Upper lobe of right lung (tissue), 1 donor: Measurements from ENCODE around the gene PPFIA3. TPM values are rescaled to one million over a fixed set of nuclear protein-coding genes. Genes with fewer than 3 reads are reported as not detected.

Experiments
- ATAC-seq: fragments of 200-7000 bp; cut with Tn5 transposase; one replicate; pipeline ENCODE4 v1.9.1; 2020; ENCODE audit warnings: mild to moderate bottlenecking, moderate library complexity
- DNase-seq: peaks from one replicate; pipeline ENCODE4 v3.0.0-alpha.2; 2020
- H3K27ac ChIP-seq: fragments of 200-600 bp; one replicate; pipeline ENCODE4 v1.8.0; 2022
- H3K27me3 ChIP-seq: fragments of 200-600 bp; one replicate; pipeline ENCODE4 v1.8.0; 2022; ENCODE audit warnings: mild to moderate bottlenecking
- H3K36me3 ChIP-seq: fragments of 200-600 bp; one replicate; pipeline ENCODE4 v1.8.0; 2022
- H3K4me1 ChIP-seq: fragments of 200-600 bp; one replicate; pipeline ENCODE4 v1.8.0; 2022
- H3K4me3 ChIP-seq: fragments of 200-600 bp; one replicate; pipeline ENCODE4 v1.8.0; 2022; ENCODE audit warnings: mild to moderate bottlenecking
- H3K9me3 ChIP-seq: fragments of 200-600 bp; one replicate; pipeline ENCODE4 v1.8.0; 2022
- intact Hi-C: fragments of 100-400 bp; cut with DNase I; formaldehyde crosslinking; loops from one replicate; pipeline ENCODE4 v1.11.0; 2022
- total RNA-seq: library from RNA; stranded (reverse); fragmentation: NEBNext Ultra II Directional; extraction: Animal tissue kit (Norgen Biotek cat#: 25700); gene quantifications from one replicate; pipeline ENCODE4 v1.2.1, GENCODE V29; 2021
- TF ChIP-seq, protein P1 (sequence below): fragments of 200-600 bp; IDR thresholded peaks from one replicate; pipeline ENCODE4 v1.8.0; 2022; ENCODE audit warnings: antibody characterized with exemption
- donor health status: DM: no; HTN: yes; CAD: no; lungs with severe emphysema.

PPFIA3 gene
- total RNA-seq, 1 donor from 2014 or later, result 10.7 TPM

GRCh38 chr19:49148044-49148682 is 28.8 kb downstream of the PPFIA3 start:
- H3K27me3 ChIP-seq, result no peaks in the 10 kb centered on the region
- H3K9me3 ChIP-seq, result no peaks in the 10 kb centered on the region
- TF ChIP-seq, protein P1, sequence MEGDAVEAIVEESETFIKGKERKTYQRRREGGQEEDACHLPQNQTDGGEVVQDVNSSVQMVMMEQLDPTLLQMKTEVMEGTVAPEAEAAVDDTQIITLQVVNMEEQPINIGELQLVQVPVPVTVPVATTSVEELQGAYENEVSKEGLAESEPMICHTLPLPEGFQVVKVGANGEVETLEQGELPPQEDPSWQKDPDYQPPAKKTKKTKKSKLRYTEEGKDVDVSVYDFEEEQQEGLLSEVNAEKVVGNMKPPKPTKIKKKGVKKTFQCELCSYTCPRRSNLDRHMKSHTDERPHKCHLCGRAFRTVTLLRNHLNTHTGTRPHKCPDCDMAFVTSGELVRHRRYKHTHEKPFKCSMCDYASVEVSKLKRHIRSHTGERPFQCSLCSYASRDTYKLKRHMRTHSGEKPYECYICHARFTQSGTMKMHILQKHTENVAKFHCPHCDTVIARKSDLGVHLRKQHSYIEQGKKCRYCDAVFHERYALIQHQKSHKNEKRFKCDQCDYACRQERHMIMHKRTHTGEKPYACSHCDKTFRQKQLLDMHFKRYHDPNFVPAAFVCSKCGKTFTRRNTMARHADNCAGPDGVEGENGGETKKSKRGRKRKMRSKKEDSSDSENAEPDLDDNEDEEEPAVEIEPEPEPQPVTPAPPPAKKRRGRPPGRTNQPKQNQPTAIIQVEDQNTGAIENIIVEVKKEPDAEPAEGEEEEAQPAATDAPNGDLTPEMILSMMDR, result no peak
- H3K36me3 ChIP-seq, result no peaks in the 10 kb centered on the region
- H3K4me1 ChIP-seq, result peaks cover 23% of the 10 kb centered on the region
- ATAC-seq, result no peak
- intact Hi-C loops, result loop anchor here (10.0 kb wide), 1 partner anchor 53 kb away; no protein-coding TSS in a partner anchor
- H3K4me3 ChIP-seq, result peak overlapping the region; percentile 72
- DNase-seq, result no peak
- H3K27ac ChIP-seq, result peak overlapping the region; percentile 51

- Histone ChIP-seq H3K27ac (peak overlapping the region; percentile 70), H3K27me3 (no peaks in the 10 kb centered on the region), H3K4me3 (peak overlapping the region; percentile 72), H3K4me1 (peaks cover 23% of the 10 kb centered on the region), H3K36me3 (no peaks in the 10 kb centered on the region), H3K9me3 (no peaks in the 10 kb centered on the region)
- DNase-seq, result peak; percentile 98
- intact Hi-C loops, result loop anchor here (10.0 kb wide), 1 partner anchor 54 kb away; no protein-coding TSS in a partner anchor
- peak; percentile 86 for ATAC-seq
- TF ChIP-seq, protein P1, result no peak
Measured at GRCh38 chr19:49148784-49149651, 29.7 kb downstream of the PPFIA3 start.

DNA sequence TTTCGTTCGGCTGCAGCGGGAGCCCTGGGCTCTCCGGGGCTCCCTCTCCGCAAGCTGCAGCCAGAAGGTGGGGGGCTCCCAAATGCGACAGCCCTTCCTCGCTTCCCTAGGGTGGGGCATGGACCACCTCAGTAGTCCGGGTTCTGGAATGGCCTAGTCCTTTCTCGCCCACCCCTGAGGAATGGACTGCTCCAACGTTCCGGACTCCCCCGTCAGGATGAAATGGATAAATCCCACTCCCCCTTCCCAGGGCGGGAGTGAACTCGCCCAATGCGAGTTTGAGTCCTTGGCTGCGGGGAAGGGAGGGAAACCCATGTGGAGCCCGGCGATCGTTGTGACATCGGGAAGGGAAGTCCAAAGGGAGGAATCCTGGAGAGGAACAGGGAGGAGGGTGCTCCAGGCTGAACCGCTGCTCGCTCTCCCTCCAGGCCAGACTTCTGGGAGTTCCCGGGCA is 30.3 kb downstream of the PPFIA3 start:
- peak; percentile 51 for ATAC-seq
- peaks cover 23% of the 10 kb centered on the region for H3K4me1 ChIP-seq

GRCh38 chr19:49150106-49150943 is 31.0 kb downstream of the PPFIA3 start:
- peaks cover 23% of the 10 kb centered on the region for H3K4me1 ChIP-seq
- peak; percentile 69 for ATAC-seq

More for the DNA sequence above, 30.3 kb downstream of the PPFIA3 start:
- DNase-seq, result peak; percentile 83
- H3K36me3 ChIP-seq, result no peaks in the 10 kb centered on the region
- TF ChIP-seq, protein P1, result no peak
- H3K27ac ChIP-seq, result peak overlapping the region; percentile 70
- H3K27me3 ChIP-seq, result no peaks in the 10 kb centered on the region
- H3K9me3 ChIP-seq, result no peaks in the 10 kb centered on the region
- peak overlapping the region; percentile 72 for H3K4me3 ChIP-seq
- intact Hi-C loops, result loop anchor here (10.0 kb wide), 1 partner anchor 55 kb away; no protein-coding TSS in a partner anchor

GRCh38 chr19:49150944-49151243 is 31.6 kb downstream of the PPFIA3 start:
- Histone ChIP-seq H3K27me3 (no peaks in the 10 kb centered on the region), H3K4me1 (peaks cover 19% of the 10 kb centered on the region), H3K4me3 (peak overlapping the region; percentile 72), H3K36me3 (no peaks in the 10 kb centered on the region), H3K9me3 (no peaks in the 10 kb centered on the region), H3K27ac (peak overlapping the region; percentile 70)
- DNase-seq (no peak), ATAC-seq (no peak)
- intact Hi-C loops, result no loop called here
- TF ChIP-seq, protein P1, result no peak

More at GRCh38 chr19:49150106-49150943, 31.0 kb downstream of the PPFIA3 start:
- peak overlapping the region; percentile 70 for H3K27ac ChIP-seq
- peak overlapping the region; percentile 72 for H3K4me3 ChIP-seq
- TF ChIP-seq, protein P1, result no peak
- intact Hi-C loops, result no loop called here
- no peaks in the 10 kb centered on the region for H3K27me3 ChIP-seq
- peak; percentile 91 for DNase-seq
- H3K36me3 ChIP-seq, result no peaks in the 10 kb centered on the region
- no peaks in the 10 kb centered on the region for H3K9me3 ChIP-seq
